Tibial artery (tissue), 4 donors: Measurements from ENCODE around the gene PITPNM3.

ENCODE experiments used
- DNase-seq, 2 donors: peaks; one replicate each; pipeline ENCODE4 v3.0.0-alpha.2; 2019
- H3K27ac ChIP-seq, 2 donors: fragments of 200-600 bp; sonication (generic) in 1 of 2; 1 replicate in 1 of 2; 2 replicates in 1 of 2; pipeline ENCODE4 v1.5.1; 2018 to 2019; ENCODE audit warnings: mild to moderate bottlenecking in 1 of 2
- H3K27me3 ChIP-seq, 2 donors: fragments of 200-600 bp; sonication (generic) in 1 of 2; one replicate each; pipeline versions ENCODE4 v1.5.1 to v1.6.0; 2016 to 2019
- H3K36me3 ChIP-seq, 3 donors: fragments of 200-600 bp; sonication (generic) in 2 of 3; one replicate each; pipeline ENCODE4 v1.5.1; 2016 to 2019; ENCODE audit warnings: mild to moderate bottlenecking in 2 of 3
- H3K4me1 ChIP-seq, 4 donors: fragments of 200-600 bp; sonication (generic) in 2 of 4; 1 replicate in 3 of 4; 2 replicates in 1 of 4; pipeline ENCODE4 v1.5.1; 2016 to 2019
- H3K4me3 ChIP-seq, 2 donors: fragments of 200-600 bp; sonication (generic) in 1 of 2; 1 replicate in 1 of 2; 2 replicates in 1 of 2; pipeline ENCODE4 v1.5.1; 2018 to 2019; ENCODE audit warnings: mild to moderate bottlenecking in 2 of 2
- H3K9me3 ChIP-seq, 3 donors: fragments of 200-600 bp; sonication (generic) in 1 of 3; one replicate each; pipeline ENCODE4 v1.5.1; 2016 to 2019
- intact Hi-C: fragments of 100-400 bp; cut with DNase I; formaldehyde crosslinking; loops from one replicate; pipeline ENCODE4 v1.15.0; 2023; ENCODE audit warnings: low total_unique reads
- TF ChIP-seq, protein P1 (sequence below), 2 experiments: fragments of 200-600 bp in 1 of 2; fragments of 450-650 bp in 1 of 2; IDR thresholded peaks; one replicate each; pipeline ENCODE4 v1.5.1; 2017 to 2019; ENCODE audit warnings: antibody characterized with exemption in 2 of 2, mild to moderate bottlenecking in 1 of 2, moderate library complexity in 1 of 2

PITPNM3 gene

DNA sequence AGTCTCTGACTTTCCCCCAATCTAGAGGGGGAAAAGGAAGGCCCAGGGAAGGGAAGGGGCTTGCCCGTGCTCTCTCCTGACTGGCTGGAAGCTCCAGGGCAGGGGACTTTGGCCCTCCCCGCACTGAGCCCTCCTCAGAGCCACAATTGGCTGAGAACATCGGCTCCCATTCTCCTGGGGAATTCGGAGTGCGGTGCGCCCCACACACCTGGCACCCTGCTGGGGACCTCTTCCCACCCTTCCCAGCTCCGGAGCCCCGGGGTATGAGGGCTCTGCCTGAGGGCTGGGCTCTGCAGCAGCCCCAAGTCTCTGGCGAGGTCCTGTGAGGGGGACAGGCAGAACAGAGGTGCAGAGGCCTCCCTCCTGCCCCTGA, 76.1 kb downstream of the PITPNM3 start:
- H3K27ac ChIP-seq, result no peak overlapping the region
- DNase-seq, result no peak
- no peaks in the 10 kb centered on the region for H3K9me3 ChIP-seq
- intact Hi-C loops, result no loop called here
- no peaks in the 10 kb centered on the region for H3K27me3 ChIP-seq
- TF ChIP-seq, protein P1, sequence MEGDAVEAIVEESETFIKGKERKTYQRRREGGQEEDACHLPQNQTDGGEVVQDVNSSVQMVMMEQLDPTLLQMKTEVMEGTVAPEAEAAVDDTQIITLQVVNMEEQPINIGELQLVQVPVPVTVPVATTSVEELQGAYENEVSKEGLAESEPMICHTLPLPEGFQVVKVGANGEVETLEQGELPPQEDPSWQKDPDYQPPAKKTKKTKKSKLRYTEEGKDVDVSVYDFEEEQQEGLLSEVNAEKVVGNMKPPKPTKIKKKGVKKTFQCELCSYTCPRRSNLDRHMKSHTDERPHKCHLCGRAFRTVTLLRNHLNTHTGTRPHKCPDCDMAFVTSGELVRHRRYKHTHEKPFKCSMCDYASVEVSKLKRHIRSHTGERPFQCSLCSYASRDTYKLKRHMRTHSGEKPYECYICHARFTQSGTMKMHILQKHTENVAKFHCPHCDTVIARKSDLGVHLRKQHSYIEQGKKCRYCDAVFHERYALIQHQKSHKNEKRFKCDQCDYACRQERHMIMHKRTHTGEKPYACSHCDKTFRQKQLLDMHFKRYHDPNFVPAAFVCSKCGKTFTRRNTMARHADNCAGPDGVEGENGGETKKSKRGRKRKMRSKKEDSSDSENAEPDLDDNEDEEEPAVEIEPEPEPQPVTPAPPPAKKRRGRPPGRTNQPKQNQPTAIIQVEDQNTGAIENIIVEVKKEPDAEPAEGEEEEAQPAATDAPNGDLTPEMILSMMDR (IDR thresholded peaks at IDR 0.05), result no peak
- H3K4me1 ChIP-seq, result no peaks in the 10 kb centered on the region
- no peak overlapping the region for H3K4me3 ChIP-seq
- no peaks in the 10 kb centered on the region for H3K36me3 ChIP-seq

DNA sequence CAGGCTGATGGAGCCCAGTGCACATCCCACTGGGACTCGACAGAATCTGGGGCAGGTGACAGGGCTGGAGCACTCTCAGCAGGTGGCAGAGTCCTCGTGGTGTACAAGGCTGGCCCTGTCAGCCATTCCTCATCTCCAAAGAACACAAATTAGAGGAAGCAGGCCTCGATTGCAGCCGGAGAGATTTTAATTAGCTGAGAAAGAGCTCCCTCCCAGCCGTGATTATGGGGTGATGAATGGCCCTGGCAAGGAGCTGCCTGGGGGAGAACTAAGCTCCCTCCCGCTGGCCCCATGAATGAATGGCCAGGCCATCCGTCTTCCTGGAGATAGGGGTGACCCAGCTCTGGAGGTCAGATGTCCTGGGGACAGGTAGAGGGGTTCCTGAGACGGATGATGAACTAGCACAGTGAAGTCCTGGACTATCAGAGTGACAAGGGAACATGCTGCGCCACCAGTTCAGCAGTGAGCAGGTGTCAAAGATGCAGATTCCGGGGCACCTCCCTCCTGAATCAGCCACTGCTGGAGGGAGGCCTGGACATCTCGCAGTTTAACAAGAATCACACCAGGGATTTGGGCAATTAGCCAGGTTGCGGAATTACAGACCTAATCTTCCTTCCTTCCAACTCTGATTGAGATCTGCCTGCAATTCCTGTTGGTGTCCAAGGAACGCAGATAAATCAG, 76.6 kb downstream of the PITPNM3 start:
- no peak for DNase-seq
- Histone ChIP-seq H3K27ac (no peak overlapping the region), H3K4me3 (no peak overlapping the region), H3K4me1 (no peaks in the 10 kb centered on the region), H3K36me3 (no peaks in the 10 kb centered on the region), H3K9me3 (no peaks in the 10 kb centered on the region), H3K27me3 (no peaks in the 10 kb centered on the region)
- intact Hi-C loops, result no loop called here
- TF ChIP-seq, protein P1 (IDR thresholded peaks at IDR 0.05), result no peak

DNA sequence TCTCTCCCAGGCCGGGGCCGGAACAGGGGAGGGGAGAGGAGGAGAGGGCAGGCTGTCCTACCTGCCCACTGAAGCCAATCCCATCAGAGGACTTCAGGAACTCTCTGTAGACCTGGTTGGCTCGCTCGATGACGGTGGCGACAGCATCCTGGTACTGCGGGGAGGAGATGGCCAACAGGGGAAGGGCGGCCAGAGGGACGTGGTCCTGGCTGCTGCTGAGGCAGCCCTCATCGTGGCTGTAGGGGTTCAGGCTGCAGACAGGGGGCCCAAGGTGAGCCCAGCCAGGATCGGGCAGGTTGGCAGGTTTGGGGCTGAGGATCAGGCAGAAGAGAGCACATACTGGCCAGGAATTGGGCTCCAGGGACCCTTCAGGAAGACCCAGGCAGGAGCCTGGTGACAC, 77.9 kb downstream of the PITPNM3 start:
- Histone ChIP-seq H3K36me3 (no peaks in the 10 kb centered on the region), H3K4me1 (no peaks in the 10 kb centered on the region), H3K27me3 (no peaks in the 10 kb centered on the region), H3K27ac (no peak overlapping the region), H3K9me3 (no peaks in the 10 kb centered on the region), H3K4me3 (no peak overlapping the region)
- TF ChIP-seq, protein P1 (IDR thresholded peaks at IDR 0.05), result no peak
- no peak for DNase-seq
- intact Hi-C loops, result no loop called here

DNA sequence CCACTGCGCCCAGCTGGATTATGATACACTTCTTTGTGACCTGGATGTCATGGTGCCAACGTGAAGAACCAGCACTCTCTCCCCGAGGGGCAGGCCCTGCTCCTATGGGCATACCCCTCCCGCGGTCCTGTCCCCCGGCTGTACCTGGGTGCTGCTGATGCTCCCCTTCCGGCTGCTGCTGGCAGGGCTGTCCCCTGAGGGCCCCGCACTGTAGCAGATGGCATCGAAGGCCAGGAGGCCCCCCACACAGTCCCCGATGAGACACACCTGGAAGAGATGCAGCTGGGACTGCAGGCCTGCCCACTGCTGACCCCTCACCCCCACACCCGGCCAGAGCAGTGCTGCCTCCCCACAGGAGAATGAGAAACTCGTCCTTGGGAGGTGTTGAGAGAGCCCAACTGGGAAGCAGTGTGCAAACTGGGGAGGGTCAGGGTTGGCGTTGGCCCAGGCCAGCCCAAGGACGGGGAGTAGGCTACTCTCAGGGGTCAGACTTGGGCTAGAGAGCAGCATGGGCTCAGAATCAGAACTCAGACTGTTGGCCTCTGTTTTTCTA, 78.4 kb downstream of the PITPNM3 start:
- Histone ChIP-seq H3K9me3 (no peaks in the 10 kb centered on the region), H3K36me3 (no peaks in the 10 kb centered on the region), H3K27me3 (no peaks in the 10 kb centered on the region), H3K4me1 (no peaks in the 10 kb centered on the region), H3K27ac (no peak overlapping the region), H3K4me3 (no peak overlapping the region)
- DNase-seq, result no peak
- intact Hi-C loops, result no loop called here
- TF ChIP-seq, protein P1 (IDR thresholded peaks at IDR 0.05), result no peak

DNA sequence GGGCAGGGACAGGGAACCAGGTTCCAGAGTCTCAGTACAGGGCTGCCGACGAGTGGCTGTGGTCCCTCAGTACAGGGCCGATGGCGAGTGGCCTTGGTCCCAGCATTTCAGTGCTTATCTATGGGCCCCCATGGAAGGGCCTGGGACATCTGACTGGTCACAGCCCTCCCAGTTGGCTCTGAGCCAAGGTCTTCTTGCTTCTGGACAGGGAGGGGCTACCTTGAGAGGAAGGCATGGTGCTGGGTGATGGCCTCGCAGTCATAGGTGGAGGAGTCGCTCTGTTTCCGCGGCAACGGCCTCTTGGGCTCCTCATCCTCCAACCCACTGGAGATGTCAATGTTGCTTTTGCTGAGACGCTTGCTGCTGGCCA, 79.6 kb downstream of the PITPNM3 start:
- Histone ChIP-seq H3K4me3 (no peak overlapping the region), H3K9me3 (no peaks in the 10 kb centered on the region), H3K27me3 (no peaks in the 10 kb centered on the region), H3K27ac (no peak overlapping the region), H3K36me3 (no peaks in the 10 kb centered on the region), H3K4me1 (no peaks in the 10 kb centered on the region)
- DNase-seq, result no peak
- TF ChIP-seq, protein P1 (IDR thresholded peaks at IDR 0.05), result no peak
- intact Hi-C loops, result no loop called here
